Measurements from ENCODE around the gene ICAM4. TPM values are rescaled to one million over a fixed set of nuclear protein-coding genes. Genes with fewer than 3 reads are reported as not detected.

Gene ICAM4
- total and polyA plus RNA-seq, 2 of the 13 experiments (the other 11 are each of a cell fraction or from before 2014, with no cell fraction given) = 2.9 to 4.0 TPM

DNA sequence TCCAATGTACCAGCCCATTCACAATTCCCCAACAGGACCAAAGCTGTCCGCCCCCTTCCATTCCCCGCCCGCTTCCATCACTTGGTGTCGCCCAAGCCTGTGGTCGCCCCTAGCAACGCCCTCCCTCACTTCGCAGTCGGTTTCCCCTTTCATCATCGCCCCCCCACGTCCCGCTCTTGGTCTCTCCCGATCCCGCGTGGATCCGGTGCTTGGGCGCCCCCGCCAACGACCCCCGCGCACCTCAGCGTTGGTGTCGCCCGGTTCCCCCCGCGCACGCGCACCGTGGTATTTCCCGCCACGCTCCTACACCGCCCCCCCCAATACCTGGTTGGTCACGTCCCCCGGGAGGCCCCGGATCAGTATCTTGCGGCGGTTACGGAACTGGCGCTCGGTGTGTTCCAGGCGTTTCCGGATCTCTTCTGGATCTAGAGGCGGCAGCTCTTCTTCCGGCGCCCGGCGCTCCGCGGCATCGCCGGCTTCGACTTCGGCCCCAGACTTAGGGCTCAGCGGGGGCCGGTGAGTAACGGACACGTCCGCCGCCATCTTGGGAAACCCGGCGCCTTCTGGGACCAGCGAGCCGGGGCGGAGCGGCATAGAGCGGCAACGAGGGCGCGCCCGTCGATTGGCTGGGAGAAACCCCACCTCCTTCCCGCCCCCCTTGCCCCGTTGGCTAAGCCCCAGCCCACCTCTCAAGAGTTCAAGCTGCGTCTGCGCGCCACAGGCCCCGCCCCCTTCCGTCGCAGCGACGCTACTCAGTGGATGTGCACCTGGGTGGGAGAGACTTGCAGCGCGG, 46.4 kb downstream of the ICAM4 start, which contains the start of gene RAVER1 (continued):
- TF ChIP-seq GFI1 (CRISPR knock-in tag; IDR thresholded peaks at IDR 0.05; ENCODE audit: borderline replicate concordance) = peak; percentile 52; the same call in 1 of the 2 replicates
- TF ChIP-seq KAT8 (CRISPR knock-in tag; IDR thresholded peaks at IDR 0.05) = peak; percentile 73
- TF ChIP-seq NCOR1 (IDR thresholded peaks at IDR 0.05; ENCODE audit: borderline replicate concordance, low read length) = no peak
- TF ChIP-seq REPIN1 (CRISPR knock-in tag; IDR thresholded peaks at IDR 0.05; ENCODE audit: borderline replicate concordance, low read depth) = no peak
- TF ChIP-seq ATRX (CRISPR knock-in tag; IDR thresholded peaks at IDR 0.05; ENCODE audit: borderline replicate concordance) = no peak
- TF ChIP-seq HMG20B (CRISPR knock-in tag; conservative IDR thresholded peaks at IDR 0.05) = no peak
- TF ChIP-seq, protein P1, sequence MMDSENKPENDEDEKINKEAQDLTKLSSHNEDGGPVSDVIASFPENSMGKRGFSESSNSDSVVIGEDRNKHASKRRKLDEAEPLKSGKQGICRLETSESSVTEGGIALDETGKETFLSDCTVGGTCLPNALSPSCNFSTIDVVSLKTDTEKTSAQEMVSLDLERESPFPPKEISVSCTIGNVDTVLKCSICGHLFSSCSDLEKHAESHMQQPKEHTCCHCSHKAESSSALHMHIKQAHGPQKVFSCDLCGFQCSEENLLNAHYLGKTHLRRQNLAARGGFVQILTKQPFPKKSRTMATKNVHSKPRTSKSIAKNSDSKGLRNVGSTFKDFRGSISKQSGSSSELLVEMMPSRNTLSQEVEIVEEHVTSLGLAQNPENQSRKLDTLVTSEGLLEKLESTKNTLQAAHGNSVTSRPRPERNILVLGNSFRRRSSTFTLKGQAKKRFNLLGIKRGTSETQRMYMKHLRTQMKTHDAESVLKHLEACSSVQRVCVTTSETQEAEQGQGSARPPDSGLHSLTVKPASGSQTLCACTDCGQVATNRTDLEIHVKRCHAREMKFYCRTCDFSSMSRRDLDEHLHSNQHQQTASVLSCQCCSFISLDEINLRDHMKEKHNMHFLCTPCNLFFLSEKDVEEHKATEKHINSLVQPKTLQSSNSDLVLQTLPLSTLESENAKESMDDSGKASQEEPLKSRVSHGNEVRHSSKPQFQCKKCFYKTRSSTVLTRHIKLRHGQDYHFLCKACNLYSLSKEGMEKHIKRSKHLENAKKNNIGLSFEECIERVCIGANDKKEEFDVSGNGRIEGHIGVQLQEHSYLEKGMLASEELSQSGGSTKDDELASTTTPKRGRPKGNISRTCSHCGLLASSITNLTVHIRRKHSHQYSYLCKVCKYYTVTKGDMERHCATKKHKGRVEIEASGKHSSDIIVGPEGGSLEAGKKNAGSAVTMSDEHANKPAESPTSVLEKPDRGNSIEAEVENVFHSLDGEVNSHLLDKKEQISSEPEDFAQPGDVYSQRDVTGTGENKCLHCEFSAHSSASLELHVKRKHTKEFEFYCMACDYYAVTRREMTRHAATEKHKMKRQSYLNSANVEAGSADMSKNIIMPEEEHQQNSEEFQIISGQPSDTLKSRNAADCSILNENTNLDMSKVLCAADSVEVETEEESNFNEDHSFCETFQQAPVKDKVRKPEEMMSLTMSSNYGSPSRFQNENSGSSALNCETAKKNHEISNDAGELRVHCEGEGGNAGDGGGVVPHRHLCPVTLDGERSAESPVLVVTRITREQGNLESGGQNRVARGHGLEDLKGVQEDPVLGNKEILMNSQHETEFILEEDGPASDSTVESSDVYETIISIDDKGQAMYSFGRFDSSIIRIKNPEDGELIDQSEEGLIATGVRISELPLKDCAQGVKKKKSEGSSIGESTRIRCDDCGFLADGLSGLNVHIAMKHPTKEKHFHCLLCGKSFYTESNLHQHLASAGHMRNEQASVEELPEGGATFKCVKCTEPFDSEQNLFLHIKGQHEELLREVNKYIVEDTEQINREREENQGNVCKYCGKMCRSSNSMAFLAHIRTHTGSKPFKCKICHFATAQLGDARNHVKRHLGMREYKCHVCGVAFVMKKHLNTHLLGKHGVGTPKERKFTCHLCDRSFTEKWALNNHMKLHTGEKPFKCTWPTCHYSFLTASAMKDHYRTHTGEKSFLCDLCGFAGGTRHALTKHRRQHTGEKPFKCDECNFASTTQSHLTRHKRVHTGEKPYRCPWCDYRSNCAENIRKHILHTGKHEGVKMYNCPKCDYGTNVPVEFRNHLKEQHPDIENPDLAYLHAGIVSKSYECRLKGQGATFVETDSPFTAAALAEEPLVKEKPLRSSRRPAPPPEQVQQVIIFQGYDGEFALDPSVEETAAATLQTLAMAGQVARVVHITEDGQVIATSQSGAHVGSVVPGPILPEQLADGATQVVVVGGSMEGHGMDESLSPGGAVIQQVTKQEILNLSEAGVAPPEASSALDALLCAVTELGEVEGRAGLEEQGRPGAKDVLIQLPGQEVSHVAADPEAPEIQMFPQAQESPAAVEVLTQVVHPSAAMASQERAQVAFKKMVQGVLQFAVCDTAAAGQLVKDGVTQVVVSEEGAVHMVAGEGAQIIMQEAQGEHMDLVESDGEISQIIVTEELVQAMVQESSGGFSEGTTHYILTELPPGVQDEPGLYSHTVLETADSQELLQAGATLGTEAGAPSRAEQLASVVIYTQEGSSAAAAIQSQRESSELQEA (CRISPR knock-in tag; IDR thresholded peaks at IDR 0.05; ENCODE audit: not compliant biosample characterization) = peak; percentile 8
- TF ChIP-seq ZNF12 (CRISPR knock-in tag; IDR thresholded peaks at IDR 0.05) = no peak
- TF ChIP-seq FOXK2 (IDR thresholded peaks at IDR 0.05) = peak; percentile 94
- TF ChIP-seq, protein P2, sequence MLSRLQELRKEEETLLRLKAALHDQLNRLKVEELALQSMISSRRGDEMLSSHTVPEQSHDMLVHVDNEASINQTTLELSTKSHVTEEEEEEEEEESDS (CRISPR knock-in tag; IDR thresholded peaks at IDR 0.05; ENCODE audit: borderline replicate concordance) = no peak
- peak; percentile 77; the same call in 1 of the 2 replicates for TF ChIP-seq ZFY (CRISPR knock-in tag; IDR thresholded peaks at IDR 0.05)
- TF ChIP-seq PHF5A (CRISPR knock-in tag; IDR thresholded peaks at IDR 0.05; ENCODE audit: low read depth, unreplicated experiment) = no peak
- TF ChIP-seq RARG (CRISPR knock-in tag; IDR thresholded peaks at IDR 0.05; ENCODE audit: low read depth) = no peak
- TF ChIP-seq NFRKB (IDR thresholded peaks at IDR 0.05) = peak; percentile 57; the same call in 1 of the 2 replicates
- TF ChIP-seq, protein P3, sequence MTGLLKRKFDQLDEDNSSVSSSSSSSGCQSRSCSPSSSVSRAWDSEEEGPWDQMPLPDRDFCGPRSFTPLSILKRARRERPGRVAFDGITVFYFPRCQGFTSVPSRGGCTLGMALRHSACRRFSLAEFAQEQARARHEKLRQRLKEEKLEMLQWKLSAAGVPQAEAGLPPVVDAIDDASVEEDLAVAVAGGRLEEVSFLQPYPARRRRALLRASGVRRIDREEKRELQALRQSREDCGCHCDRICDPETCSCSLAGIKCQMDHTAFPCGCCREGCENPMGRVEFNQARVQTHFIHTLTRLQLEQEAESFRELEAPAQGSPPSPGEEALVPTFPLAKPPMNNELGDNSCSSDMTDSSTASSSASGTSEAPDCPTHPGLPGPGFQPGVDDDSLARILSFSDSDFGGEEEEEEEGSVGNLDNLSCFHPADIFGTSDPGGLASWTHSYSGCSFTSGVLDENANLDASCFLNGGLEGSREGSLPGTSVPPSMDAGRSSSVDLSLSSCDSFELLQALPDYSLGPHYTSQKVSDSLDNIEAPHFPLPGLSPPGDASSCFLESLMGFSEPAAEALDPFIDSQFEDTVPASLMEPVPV (CRISPR knock-in tag; IDR thresholded peaks at IDR 0.05) = peak; percentile 57; the same call in 1 of the 2 replicates
- peak; percentile 30; the same call in 1 of the 2 replicates for TF ChIP-seq ZNF333 (CRISPR knock-in tag; IDR thresholded peaks at IDR 0.05; ENCODE audit: borderline replicate concordance)
- TF ChIP-seq ZNF496 (CRISPR knock-in tag; IDR thresholded peaks at IDR 0.05; ENCODE audit: insufficient replicate concordance) = no peak
- TF ChIP-seq ZFP36L1 (CRISPR knock-in tag; IDR thresholded peaks at IDR 0.05) = no peak
